Measurements from ENCODE around the gene CARD9.

Gene CARD9

DNA sequence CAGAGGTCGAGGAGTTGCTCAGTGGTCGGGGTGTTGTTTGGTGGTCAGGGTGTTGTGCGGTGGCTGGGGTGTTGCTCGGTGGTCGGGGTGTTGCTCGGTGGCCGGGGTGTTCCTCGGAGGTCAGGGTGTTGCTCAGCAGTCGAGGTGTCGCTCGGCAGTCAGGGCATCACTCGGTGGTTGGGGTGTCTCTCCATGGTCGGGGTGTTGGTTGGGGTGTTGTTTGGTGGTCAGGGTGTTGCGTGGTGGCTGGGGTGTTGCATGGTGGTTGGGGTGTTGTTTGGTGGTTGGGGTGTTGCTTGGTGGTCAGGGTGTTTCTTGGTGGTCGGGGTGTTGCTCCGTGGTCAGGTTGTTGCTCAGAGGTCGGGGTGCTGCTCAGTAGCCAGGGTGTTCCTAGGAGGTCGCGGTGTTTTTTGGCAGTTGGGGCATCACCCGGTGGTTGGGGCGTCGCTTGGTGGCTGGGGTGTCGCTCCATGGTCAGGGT lies 57.2 kb downstream of the CARD9 start:
- TF ChIP-seq ZNF785 (tag by site-specific recombination; IDR thresholded peaks at IDR 0.05) (no peak), ZBTB10 (tag by site-specific recombination; IDR thresholded peaks at IDR 0.05) (peak; percentile 84), KLF1 (tag by site-specific recombination; IDR thresholded peaks at IDR 0.05) (0 out of 2 replicates have a peak, but pooled peaks have one; percentile 23)
- POLR2A ChIA-PET, result no interaction called here
- no peak overlapping the region for H3K4me3 ChIP-seq (ENCODE audit: low read depth, low read length)
- H3K27ac ChIP-seq (ENCODE audit: extremely low read depth, low read depth, low read length), result no peak overlapping the region
- no peaks in the 10 kb centered on the region for H3K9me3 ChIP-seq (ENCODE audit: control insufficient read depth, insufficient read depth, low read depth, low read length)
- CTCF ChIA-PET, result interaction anchor here (0.7 kb wide), 1 partner anchor 24 kb away, joined by 3 read pairs; no protein-coding TSS in a partner anchor
- no peaks in the 10 kb centered on the region for H3K36me3 ChIP-seq (ENCODE audit: control insufficient read depth in 2 of 2, insufficient read depth in 1 of 2, low read length in 2 of 2)
- no peaks in the 10 kb centered on the region for H3K4me1 ChIP-seq (ENCODE audit: control insufficient read depth, insufficient read depth, low read length)

- no peak for TF ChIP-seq KLF10 (tag by site-specific recombination; IDR thresholded peaks at IDR 0.05)
- TF ChIP-seq SETDB1 (IDR thresholded peaks at IDR 0.05; ENCODE audit: insufficient read length, low read length), result peak; percentile 49
- TF ChIP-seq ZNF792 (tag by site-specific recombination; IDR thresholded peaks at IDR 0.05), result no peak
- TF ChIP-seq ZNF112 (tag by site-specific recombination; IDR thresholded peaks at IDR 0.05), result no peak
- TF ChIP-seq AEBP2 (tag by site-specific recombination; IDR thresholded peaks at IDR 0.05; ENCODE audit: borderline replicate concordance), result no peak
- TF ChIP-seq ZNF37A (tag by site-specific recombination; IDR thresholded peaks at IDR 0.05), result no peak
- TF ChIP-seq, protein P1, sequence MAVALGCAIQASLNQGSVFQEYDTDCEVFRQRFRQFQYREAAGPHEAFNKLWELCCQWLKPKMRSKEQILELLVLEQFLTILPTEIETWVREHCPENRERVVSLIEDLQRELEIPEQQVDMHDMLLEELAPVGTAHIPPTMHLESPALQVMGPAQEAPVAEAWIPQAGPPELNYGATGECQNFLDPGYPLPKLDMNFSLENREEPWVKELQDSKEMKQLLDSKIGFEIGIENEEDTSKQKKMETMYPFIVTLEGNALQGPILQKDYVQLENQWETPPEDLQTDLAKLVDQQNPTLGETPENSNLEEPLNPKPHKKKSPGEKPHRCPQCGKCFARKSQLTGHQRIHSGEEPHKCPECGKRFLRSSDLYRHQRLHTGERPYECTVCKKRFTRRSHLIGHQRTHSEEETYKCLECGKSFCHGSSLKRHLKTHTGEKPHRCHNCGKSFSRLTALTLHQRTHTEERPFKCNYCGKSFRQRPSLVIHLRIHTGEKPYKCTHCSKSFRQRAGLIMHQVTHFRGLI (tag by site-specific recombination; IDR thresholded peaks at IDR 0.05), result no peak
These were observed 58.5 kb downstream of the CARD9 start for GRCh38 chr9:136314944-136315343.

DNA sequence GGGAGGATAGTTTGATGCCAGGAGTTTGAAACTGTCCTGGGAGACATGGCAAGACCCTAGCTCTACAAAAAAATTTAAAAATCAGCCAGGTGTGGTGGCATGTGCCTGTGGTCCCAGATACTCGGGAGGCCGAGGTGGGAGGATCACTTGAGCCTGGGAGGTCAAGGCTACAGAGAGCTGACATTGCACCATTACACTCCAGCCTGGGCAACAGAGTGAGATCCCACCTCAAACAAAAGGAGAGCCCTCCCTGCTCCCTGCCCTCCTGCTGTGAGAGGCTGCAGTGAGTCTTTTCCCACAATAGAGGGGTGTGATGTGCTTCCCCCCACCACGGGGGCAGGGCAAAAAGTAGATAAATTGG lies 59.4 kb downstream of the CARD9 start:
- TF ChIP-seq ZNF121 (tag by site-specific recombination; IDR thresholded peaks at IDR 0.05) (peak; percentile 42; the same call in 1 of the 2 replicates), ZNF433 (tag by site-specific recombination; IDR thresholded peaks at IDR 0.05; ENCODE audit: low read depth) (no peak)
- H3K9me3 ChIP-seq (ENCODE audit: control insufficient read depth, insufficient read depth, low read depth, low read length), result no peaks in the 10 kb centered on the region
- POLR2A ChIA-PET, result no interaction called here
- no peaks in the 10 kb centered on the region for H3K36me3 ChIP-seq (ENCODE audit: control insufficient read depth in 2 of 2, insufficient read depth in 1 of 2, low read length in 2 of 2)
- CTCF ChIA-PET, result interaction anchor here (0.6 to 3.7 kb wide), 7 partner anchors 10 to 59 kb away, joined by 3 to 30 read pairs (median 4); partner anchors contain the start of gene DNLZ
- H3K27ac ChIP-seq (ENCODE audit: extremely low read depth, low read depth, low read length), result no peak overlapping the region
- H3K4me1 ChIP-seq (ENCODE audit: control insufficient read depth, insufficient read depth, low read length), result no peaks in the 10 kb centered on the region
- no peak overlapping the region for H3K4me3 ChIP-seq (ENCODE audit: low read depth, low read length)

More at GRCh38 chr9:136314944-136315343, 58.5 kb downstream of the CARD9 start:
- POLR2A ChIA-PET, result no interaction called here
- Histone ChIP-seq H3K36me3 (ENCODE audit: control insufficient read depth in 2 of 2, insufficient read depth in 1 of 2, low read length in 2 of 2) (no peaks in the 10 kb centered on the region), H3K4me3 (ENCODE audit: low read depth, low read length) (no peak overlapping the region), H3K4me1 (ENCODE audit: control insufficient read depth, insufficient read depth, low read length) (no peaks in the 10 kb centered on the region), H3K9me3 (ENCODE audit: control insufficient read depth, insufficient read depth, low read depth, low read length) (no peaks in the 10 kb centered on the region), H3K27ac (ENCODE audit: extremely low read depth, low read depth, low read length) (no peak overlapping the region)
- CTCF ChIA-PET, result interaction anchor here (3.7 kb wide), 1 partner anchor 9 kb away, joined by 30 read pairs; no protein-coding TSS in a partner anchor

All from HEK293 (cell line).